Caco-2 (cell line): ENCODE measurements around the gene NXF1. TPM values are rescaled to one million over a fixed set of nuclear protein-coding genes. Genes with fewer than 3 reads are reported as not detected.

Source experiments
- BruUV-seq: library from RNA; stranded (reverse); fragments of 400-500 nt; replicated peaks from 2 replicates; lab custom pipeline; 2021; lab: Mats Ljungman, UMichigan
- CTCF ChIA-PET: fragments of 300-600 bp; sonication (Branson Sonifier 250); formaldehyde crosslinking; loops from one replicate; lab custom pipeline; 2022; ENCODE audit warnings: antibody characterized with exemption; lab: Charles Lee
- POLR2A ChIA-PET: fragments of 300-600 bp; sonication (Branson Sonifier 250); formaldehyde crosslinking; loops from one replicate; lab custom pipeline; 2022; ENCODE audit warnings: antibody characterized with exemption; lab: Charles Lee
- DNase-seq, 2 experiments: peaks; one replicate each; pipeline versions ENCODE4 v3.0.0 to v3.0.0-alpha.2; 2020 to 2022
- H3K27me3 ChIP-seq: replicated peaks from 2 replicates; pipeline ENCODE4 v1.6.0; 2011; ENCODE audit warnings: low read length; ENCODE audit not compliant: control insufficient read depth, insufficient read depth
- H3K36me3 ChIP-seq: 2 replicates; pipeline ENCODE4 v1.5.1; 2011; ENCODE audit warnings: low read length; ENCODE audit not compliant: control insufficient read depth, insufficient read depth
- H3K4me1 ChIP-seq: fragments of 250-450 bp; sonication (Bioruptor Pico); 2 replicates; pipeline ENCODE4 v1.5.1; 2020; ENCODE audit warnings: mild to moderate bottlenecking
- H3K4me3 ChIP-seq: 2 replicates; pipeline ENCODE4 v1.5.1; 2011; ENCODE audit warnings: low read depth, mild to moderate bottlenecking, control low read depth, low read length
- H3K9me3 ChIP-seq: fragments of 250-450 bp; sonication (Bioruptor Pico); 2 replicates; pipeline ENCODE4 v1.5.1; 2020; ENCODE audit warnings: mild to moderate bottlenecking, moderate library complexity
- H3K27ac Mint-ChIP-seq: one replicate; pipeline ENCODE4 v1.8.0; 2022; ENCODE audit warnings: mixed read lengths; ENCODE audit not compliant: unreplicated experiment
- H3K27me3 Mint-ChIP-seq: one replicate; pipeline ENCODE4 v1.8.0; 2022; ENCODE audit warnings: mixed read lengths; ENCODE audit not compliant: insufficient read depth, unreplicated experiment
- H3K36me3 Mint-ChIP-seq: one replicate; pipeline ENCODE4 v1.8.0; 2022; ENCODE audit warnings: mild to moderate bottlenecking, mixed read lengths; ENCODE audit not compliant: insufficient read depth, unreplicated experiment
- H3K4me1 Mint-ChIP-seq: one replicate; pipeline ENCODE4 v1.8.0; 2022; ENCODE audit warnings: low read depth, mixed read lengths; ENCODE audit not compliant: unreplicated experiment
- H3K4me3 Mint-ChIP-seq: one replicate; pipeline ENCODE4 v1.8.0; 2022; ENCODE audit warnings: mild to moderate bottlenecking, moderate library complexity, mixed read lengths; ENCODE audit not compliant: unreplicated experiment
- H3K9me3 Mint-ChIP-seq: one replicate; pipeline ENCODE4 v1.8.0; 2022; ENCODE audit warnings: mixed read lengths; ENCODE audit not compliant: unreplicated experiment
- intact Hi-C: fragments of 100-400 bp; cut with micrococcal nuclease; formaldehyde crosslinking; loops from one replicate; pipeline ENCODE4 v1.10.0; 2022; ENCODE audit not compliant: unreplicated experiment
- total RNA-seq: library from RNA; stranded (reverse); gene quantifications from 2 replicates; pipeline ENCODE4 v1.2.3, GENCODE V29; 2022
- TF ChIP-seq, protein P1 (sequence below), 2 experiments: fragments of 200-600 bp in 1 of 2; IDR thresholded peaks; 1 replicate in 1 of 2; 2 replicates in 1 of 2; pipeline versions ENCODE4 v1.5.1 to v1.8.0; 2011 to 2022; ENCODE audit warnings: antibody characterized with exemption in 1 of 2, control low read depth in 1 of 2, inconsistent platforms in 1 of 2, low read depth in 1 of 2, low read length in 1 of 2, mild to moderate bottlenecking in 1 of 2, moderate library complexity in 1 of 2; ENCODE audit not compliant: insufficient read depth in 1 of 2, severe bottlenecking in 1 of 2, unreplicated experiment in 1 of 2

The NXF1 gene
- total RNA-seq, 1 experiment from 2014 or later = 77.5 TPM

DNA sequence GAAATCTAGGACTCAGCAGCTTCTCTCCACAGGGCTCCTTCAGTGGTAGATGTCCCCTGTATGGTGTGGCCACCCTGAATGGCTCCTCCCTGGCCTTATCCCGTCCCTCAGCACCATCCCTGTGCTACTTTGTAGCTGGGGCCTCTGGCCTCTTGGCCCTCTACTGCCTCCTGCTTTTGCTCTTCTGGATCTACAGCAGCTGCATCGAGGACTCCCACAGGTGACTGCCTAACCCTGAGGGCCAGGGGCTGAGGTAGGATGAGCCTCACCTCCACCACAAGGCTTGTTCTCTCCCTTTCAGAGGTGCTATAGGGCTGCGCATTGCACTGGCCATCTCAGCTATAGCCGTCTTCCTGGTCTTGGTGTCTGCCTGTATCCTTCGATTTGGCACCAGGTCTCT is 16.2 kb downstream of the NXF1 start:
- TF ChIP-seq, protein P1, sequence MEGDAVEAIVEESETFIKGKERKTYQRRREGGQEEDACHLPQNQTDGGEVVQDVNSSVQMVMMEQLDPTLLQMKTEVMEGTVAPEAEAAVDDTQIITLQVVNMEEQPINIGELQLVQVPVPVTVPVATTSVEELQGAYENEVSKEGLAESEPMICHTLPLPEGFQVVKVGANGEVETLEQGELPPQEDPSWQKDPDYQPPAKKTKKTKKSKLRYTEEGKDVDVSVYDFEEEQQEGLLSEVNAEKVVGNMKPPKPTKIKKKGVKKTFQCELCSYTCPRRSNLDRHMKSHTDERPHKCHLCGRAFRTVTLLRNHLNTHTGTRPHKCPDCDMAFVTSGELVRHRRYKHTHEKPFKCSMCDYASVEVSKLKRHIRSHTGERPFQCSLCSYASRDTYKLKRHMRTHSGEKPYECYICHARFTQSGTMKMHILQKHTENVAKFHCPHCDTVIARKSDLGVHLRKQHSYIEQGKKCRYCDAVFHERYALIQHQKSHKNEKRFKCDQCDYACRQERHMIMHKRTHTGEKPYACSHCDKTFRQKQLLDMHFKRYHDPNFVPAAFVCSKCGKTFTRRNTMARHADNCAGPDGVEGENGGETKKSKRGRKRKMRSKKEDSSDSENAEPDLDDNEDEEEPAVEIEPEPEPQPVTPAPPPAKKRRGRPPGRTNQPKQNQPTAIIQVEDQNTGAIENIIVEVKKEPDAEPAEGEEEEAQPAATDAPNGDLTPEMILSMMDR (IDR thresholded peaks at IDR 0.05; ENCODE audit: insufficient read depth in 1 of 2, low read depth in 1 of 2, low read length in 1 of 2, severe bottlenecking in 1 of 2, unreplicated experiment in 1 of 2) = no peak
- Histone ChIP-seq H3K4me1 (peaks cover 9% of the 10 kb centered on the region), H3K36me3 (0 out of 2 replicates have a peak, but pooled peaks cover 6% of the 10 kb centered on the region), H3K27me3 (no peaks in the 10 kb centered on the region), H3K9me3 (no peaks in the 10 kb centered on the region), H3K4me3 (no peak overlapping the region)
- Mint-ChIP-seq H3K27ac (peak overlapping the region; percentile 93), H3K36me3 (peaks cover 70% of the 10 kb centered on the region), H3K27me3 (no peaks in the 10 kb centered on the region), H3K4me1 (peaks cover 9% of the 10 kb centered on the region), H3K9me3 (no peaks in the 10 kb centered on the region), H3K4me3 (peak overlapping the region; percentile 91)
- POLR2A ChIA-PET = interaction anchor here (0.8 kb wide), 1 partner anchor 42 kb away, joined by 3 read pairs; no protein-coding TSS in a partner anchor
- no TSS peak for BruUV-seq
- CTCF ChIA-PET = interaction anchor here (0.8 kb wide), 1 partner anchor 67 kb away, joined by 3 read pairs; no protein-coding TSS in a partner anchor
- intact Hi-C loops = no loop called here
- DNase-seq = no peak

DNA sequence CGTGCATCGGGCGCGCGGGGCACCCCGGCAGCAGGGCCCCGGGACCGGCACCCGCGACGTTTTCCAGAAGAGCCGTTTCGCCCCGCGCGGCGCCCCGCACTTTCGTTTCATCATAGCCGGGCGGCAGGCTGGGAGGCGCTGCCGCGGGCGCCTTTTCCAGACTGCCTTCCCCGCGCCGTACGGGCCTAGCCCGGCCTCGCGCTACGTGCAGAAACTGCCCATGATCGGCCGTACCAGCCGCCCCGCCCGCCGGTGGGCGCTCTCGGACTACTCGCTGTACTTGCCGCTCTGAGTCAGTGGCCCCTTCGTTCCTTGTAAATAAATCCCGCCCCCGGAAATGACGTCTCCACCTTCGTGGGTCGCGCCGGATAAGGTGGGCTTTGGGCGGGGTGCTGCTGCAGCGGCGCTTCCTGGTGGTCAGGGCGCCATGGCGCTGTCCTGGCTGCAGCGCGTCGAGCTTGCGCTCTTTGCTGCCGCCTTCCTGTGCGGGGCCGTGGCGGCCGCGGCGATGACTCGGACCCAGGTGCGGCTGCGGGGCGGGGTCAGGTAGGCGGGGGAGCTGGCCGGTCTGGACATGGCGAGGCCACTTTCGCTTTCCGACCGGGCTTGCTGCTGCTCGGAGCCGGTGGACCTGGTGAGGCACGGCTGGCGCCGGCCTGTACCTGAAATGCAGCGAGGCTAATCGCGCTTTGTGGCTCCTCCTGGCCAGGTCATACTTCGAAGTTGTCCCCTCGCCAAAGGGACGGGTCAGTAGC is 18.1 kb downstream of the NXF1 start, which contains the start of gene TMEM179B:
TMEM179B (plus strand) TSS at position 398 of the 755 bp plus-strand sequence; CDS start at position 428, 30 bp downstream.
- Mint-ChIP-seq H3K9me3 (no peaks in the 10 kb centered on the region), H3K4me3 (peak within 1 kb of the TSS; percentile 91), H3K27ac (peak within 1 kb of the TSS; percentile 95), H3K36me3 (peaks cover 67% of the 10 kb centered on the region), H3K4me1 (peaks cover 9% of the 10 kb centered on the region), H3K27me3 (no peaks in the 10 kb centered on the region)
- H3K9me3 ChIP-seq = no peaks in the 10 kb centered on the region
- peak within 1 kb of the TSS; percentile 79 for H3K4me3 ChIP-seq
- H3K27me3 ChIP-seq = no peaks in the 10 kb centered on the region
- 0 out of 2 replicates have a peak, but pooled peaks cover 6% of the 10 kb centered on the region for H3K36me3 ChIP-seq
- CTCF ChIA-PET = interaction anchor here (0.5 to 2.3 kb wide), 40 partner anchors 9 to 220 kb away, joined by 3 to 48 read pairs (median 5); partner anchors contain the start of genes C11orf98, CSKMT, EEF1G and HNRNPUL2
- DNase-seq = peak; percentile 98
- POLR2A ChIA-PET = interaction anchor here (0.6 to 2.5 kb wide), 20 partner anchors 9 to 1454 kb away, joined by 3 to 20 read pairs (median 6); partner anchors contain the start of genes B3GAT3, EEF1G, FKBP2 and HNRNPUL2
- TF ChIP-seq, protein P1 (IDR thresholded peaks at IDR 0.05; ENCODE audit: insufficient read depth in 1 of 2, low read depth in 1 of 2, low read length in 1 of 2, severe bottlenecking in 1 of 2, unreplicated experiment in 1 of 2) = peak; percentile 24 to 82
- intact Hi-C loops = loop anchor here (1.0 to 2.0 kb wide), 6 partner anchors 18 to 94 kb away; partner anchors contain the start of genes NXF1, POLR2G, SLC3A2 and STX5
- H3K4me1 ChIP-seq = peaks cover 7% of the 10 kb centered on the region
- BruUV-seq = no TSS peak
